HG03457 (cell line): Measurements from ENCODE around the gene SLC25A42.

ENCODE experiments used
- ATAC-seq: cut with Tn5 transposase; IDR thresholded peaks from one replicate; pipeline ENCODE4 v1.9.1; 2021; ENCODE audit warnings: moderate number of reproducible peaks; ENCODE audit not compliant: unreplicated experiment

SLC25A42 gene

GRCh38 chr19:19067276-19068072 lies 3.7 kb downstream of the SLC25A42 start:
- no peak for ATAC-seq

DNA sequence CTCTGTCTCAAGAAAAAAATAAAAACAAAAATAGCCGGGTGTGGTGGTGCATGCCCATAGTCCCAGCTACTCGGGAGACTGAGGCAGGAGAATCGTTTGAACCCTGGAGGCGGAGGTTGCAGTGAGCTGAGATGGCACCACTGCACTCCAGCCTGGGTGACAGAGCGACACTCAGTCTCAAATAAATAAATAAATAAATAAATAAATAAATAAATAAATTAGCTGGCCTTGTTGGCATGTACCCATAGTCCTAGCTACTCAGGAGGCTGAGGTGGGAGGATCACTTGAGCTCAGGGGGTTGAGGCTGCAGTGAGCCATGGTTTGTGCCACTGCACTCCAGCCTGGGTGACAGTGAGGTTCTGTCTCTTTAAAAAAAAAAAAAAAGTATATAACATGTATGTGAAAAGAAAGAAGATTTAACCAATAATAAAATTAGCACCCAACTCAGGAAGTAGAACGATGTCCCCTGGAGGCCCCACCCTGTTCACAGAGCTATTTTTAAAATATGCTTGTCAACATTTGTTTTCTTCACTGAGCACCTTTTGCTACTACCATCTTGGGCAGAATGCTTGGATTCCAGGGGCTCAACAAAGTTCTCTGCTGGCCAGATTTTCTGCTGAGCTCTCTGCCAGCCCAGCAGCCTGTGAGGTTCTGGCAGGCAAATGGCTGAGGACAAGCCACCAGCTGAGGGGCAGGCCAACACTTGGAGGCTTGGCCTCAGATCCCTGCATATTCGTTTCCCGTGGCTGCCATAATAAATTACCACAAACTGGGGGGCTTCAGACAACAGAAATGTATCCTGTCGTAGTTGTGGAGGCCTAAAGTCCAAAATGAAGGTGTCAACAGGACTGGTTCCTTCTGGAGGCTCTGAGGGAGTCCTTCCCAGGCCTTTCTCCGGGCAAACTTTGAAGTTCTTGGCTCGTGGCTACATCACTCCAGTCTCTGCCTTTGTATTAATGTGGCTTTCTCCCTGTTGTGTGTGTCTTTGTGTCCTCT lies 5.2 kb downstream of the SLC25A42 start:
- ATAC-seq: no peak

DNA sequence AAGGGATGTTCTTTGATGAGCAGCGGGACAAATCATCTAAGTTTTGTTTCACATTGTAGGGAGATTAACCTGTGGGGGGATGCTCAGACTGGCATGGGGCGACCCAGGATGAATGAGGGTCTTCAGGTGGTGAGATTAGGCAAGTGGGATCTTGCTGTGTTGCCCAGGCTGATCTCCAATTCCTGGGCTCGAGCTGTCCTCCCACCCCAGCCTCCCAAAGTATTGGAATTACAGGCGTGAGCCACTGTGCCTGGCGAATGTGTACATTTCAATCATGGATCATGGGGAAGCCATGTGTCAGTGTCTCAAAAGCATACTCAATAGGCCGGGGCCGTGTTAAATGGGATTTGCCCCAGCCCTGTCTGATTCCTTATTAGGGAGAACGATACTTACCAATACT lies 8.1 kb downstream of the SLC25A42 start:
- ATAC-seq: no peak

DNA sequence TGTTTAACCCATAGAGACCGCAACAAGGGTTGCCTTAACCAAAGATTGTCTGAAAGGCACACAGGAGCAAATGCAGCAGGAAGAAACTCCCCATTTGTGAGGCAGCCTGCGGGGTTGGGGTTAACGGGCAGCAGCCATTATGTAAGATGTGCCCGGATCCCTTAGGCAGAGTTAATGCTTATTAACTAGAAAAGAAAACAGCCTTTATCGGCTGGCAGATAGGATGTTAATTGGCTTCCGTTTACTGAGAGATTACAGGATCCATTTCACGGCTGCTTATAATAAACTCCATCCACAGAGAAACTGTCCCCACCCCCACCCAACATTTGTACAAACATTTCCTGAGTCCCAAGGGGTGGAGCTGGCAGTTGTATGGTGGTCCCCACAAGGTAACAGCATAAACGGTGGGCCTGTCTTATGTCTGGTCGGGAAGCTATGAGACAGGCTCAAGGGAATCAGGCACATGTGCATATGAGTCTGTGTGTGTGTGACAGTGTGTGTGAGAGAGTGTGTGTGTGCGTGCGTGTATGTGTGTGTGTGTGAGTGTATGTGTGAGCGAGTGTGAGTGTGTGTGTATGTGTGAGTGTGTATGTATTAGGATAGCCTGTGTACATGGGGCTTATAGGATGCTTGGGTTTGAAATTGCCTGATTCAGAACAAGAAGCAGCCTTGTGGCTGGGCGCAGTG lies 10.5 kb downstream of the SLC25A42 start:
- ATAC-seq: no peak

- ATAC-seq: no peak
Measured at GRCh38 chr19:19075126-19075525, 11.3 kb downstream of the SLC25A42 start.

- ATAC-seq: no peak
Measured at GRCh38 chr19:19076476-19076875, 12.7 kb downstream of the SLC25A42 start.

GRCh38 chr19:19077103-19077502 lies 13.3 kb downstream of the SLC25A42 start:
- ATAC-seq: no peak

- no peak for ATAC-seq
Measured at GRCh38 chr19:19078801-19079200, 15.0 kb downstream of the SLC25A42 start.

GRCh38 chr19:19079571-19079970 lies 15.8 kb downstream of the SLC25A42 start:
- no peak for ATAC-seq

DNA sequence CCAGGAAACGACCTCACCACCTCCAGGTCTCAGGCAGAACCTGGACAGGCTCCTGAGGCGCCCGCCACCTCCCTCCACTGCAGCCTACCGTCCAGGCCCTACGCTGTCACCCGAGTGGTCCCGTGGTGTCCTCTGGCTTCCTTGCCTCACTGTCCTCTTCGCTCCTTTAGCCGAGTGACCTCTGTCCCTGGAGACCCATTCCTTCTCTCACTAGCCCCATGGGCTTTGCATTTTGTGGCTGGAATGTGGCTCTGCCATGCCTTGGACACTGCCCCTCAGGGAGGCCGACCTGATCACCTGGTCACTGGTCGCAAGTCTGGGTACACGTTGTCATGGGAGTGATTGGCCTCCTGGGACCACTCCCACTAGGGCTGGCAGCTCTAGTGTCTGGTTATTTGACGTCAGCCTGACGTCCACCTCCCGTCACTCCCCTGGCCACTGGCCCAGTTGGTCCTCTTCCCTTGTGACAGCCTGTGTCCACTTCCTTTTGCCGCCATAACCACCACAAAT lies 17.9 kb downstream of the SLC25A42 start:
- no peak for ATAC-seq

GRCh38 chr19:19083413-19084178 lies 19.8 kb downstream of the SLC25A42 start:
- ATAC-seq: no peak

DNA sequence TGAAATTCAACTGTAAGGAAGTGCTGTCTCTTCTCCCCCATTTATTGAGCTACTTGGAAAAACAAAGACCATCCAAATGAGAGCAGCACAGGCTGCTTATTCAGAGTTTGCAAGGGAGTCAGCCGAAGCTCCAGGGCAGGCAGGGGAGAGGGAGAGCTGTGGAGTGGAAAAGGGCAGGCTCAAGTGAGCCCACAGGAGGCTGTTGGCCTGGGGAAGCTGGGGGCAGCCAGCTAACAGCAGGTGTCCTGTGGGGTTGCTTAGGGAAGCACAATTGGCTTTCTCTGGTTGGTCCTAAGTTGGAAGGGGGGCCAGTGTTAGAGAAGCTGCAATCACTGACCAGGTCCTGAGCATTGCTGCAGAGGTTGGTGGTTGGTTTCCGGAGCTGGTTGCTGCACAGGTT lies 23.9 kb downstream of the SLC25A42 start:
- no peak for ATAC-seq

DNA sequence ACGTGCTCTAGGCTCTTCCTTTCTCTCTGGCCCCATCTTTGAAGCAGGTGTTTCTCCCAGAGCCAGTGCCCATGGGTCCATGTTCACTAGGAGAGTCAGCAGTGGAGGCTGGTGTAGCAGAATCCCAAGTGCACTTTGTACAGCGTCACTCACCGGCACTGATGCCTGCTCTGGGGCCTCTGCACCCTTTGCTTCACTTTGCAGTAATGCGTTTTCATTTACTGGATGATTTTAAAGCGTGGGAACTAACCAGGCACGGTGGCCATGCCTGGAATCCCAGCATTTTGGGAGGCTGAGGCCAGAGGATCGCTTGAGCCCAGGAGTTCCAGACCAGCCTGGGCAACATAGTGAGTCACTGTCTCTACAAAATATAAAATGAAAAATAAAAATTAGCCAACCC lies 30.7 kb downstream of the SLC25A42 start:
- ATAC-seq: no peak

- no peak for ATAC-seq
Measured at GRCh38 chr19:19095691-19096090, 31.9 kb downstream of the SLC25A42 start.

- no peak for ATAC-seq
Measured at GRCh38 chr19:19096641-19097627, 33.1 kb downstream of the SLC25A42 start.

DNA sequence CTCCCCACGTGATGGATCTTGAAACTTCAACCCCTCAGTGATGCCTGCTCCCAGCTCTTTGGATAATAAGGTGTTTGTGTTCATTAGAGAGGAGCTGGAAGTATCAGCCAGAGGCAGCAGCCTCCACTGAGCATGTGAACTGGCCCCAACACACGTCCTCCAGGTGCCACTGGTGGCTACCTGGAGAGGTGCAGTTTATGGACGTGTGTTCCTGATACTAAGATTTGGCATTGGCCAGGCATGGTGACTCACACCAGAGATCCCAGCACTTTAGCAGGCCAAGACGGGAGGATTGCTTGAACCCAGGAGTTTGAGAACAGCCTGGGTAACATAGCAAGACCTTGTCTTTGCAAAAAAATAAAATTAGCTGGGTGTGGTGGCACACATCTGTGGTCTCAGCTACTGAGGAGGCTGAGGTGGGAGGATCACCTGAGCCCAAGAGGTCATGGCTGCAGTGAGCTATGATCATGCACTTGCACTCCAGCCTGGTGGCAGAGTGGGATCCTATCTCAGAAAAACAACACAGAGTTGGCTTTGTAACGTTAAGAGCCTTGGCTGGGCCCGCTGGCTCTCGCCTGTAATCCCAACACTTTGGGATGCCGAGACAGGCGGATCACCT lies 34.4 kb downstream of the SLC25A42 start:
- ATAC-seq: no peak

DNA sequence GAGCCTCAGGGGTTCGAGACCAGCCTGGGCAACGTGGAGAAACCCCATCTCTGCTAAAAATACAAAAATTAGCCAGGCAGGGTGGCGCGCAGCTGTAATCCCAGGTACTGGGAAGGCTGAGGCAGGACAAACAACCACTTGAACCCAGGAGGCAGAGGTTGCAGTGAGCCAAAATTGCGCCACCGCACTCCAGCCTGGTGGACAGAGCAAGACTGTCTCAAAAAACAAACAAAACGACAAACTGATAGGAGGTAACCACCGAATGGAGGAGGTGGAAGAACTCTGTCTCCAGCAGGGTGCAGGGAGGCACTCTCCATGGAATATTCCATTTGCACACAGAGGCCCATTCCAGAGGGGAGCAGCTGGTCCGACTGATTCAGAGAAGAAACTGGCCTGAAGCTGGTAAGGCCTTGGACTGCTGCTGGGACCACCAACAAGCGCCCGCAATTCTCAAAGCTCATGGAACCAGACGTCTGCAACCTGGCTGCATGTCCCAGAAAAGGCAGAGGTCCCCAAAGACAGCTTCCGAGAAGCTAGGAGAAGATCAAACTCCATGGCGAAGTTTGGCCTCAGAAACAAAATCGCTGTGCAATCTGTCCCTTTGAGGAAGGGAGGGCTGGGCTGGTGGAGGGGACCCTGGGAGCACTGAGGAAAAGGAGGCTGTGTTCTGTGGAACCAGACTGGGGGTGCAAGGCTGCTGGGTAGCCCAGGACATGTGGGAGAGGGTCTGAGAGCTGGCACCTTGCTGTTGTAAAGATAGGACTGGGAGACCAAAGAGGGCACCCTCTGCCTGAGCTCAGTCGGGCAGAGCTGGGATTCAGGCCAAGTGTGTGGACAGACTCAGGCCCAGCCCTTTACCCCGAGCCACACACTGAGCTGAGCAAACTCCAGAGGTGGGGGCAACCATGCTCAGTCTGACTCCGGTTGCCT lies 35.2 kb downstream of the SLC25A42 start:
- ATAC-seq: no peak

DNA sequence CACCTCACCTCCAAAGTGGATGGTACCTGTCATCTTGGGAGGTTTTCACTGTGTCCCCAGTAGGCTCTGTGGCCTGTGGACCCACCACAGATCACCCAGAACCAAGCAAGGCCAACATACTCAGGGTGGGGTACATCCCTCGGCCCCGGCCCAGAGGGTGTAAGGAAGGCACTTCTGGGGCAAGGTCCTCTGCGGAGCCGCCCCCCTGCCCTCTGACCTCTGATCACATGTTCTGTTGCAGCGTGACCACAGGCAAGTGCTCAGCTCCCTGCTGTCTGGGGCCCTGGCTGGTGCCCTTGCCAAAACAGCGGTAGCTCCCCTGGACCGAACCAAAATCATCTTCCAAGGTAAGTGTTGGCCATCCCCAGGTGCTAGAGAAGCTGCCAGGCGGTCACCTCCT lies 37.7 kb downstream of the SLC25A42 start:
- no peak for ATAC-seq
